ENCODE data around the gene CLSTN2. TPM values are rescaled to one million over a fixed set of nuclear protein-coding genes. Genes with fewer than 3 reads are reported as not detected.

The CLSTN2 gene
- total and polyA plus RNA-seq, 4 donors: 0.09 to 2.2 (median 0.55) TPM

DNA sequence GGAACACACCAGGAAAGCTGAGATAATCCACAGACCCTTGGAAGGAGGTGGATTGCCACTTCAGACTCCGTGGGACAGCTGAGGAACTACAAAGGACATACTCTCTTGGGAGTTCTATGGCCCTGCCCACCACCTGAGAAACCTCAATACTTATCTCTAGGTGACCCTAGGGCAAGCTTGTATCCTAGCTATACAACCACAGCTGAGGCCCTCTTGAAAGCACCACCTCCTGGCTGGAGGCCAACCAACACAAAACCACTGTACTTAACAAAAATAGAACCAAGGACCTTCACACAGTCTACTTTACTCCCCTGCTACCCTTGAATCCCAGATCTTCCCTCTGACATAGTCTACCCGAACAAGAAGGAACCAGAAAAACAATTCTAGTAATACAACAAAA is 682.1 kb downstream of the CLSTN2 start (continued):
- TF ChIP-seq HNF4G (IDR thresholded peaks at IDR 0.05) (no peak), HNF4A (conservative IDR thresholded peaks at IDR 0.05) (no peak), RXRA (IDR thresholded peaks at IDR 0.05) (no peak), ATF3 (IDR thresholded peaks at IDR 0.05) (no peak)
- TF ChIP-seq, protein P1, sequence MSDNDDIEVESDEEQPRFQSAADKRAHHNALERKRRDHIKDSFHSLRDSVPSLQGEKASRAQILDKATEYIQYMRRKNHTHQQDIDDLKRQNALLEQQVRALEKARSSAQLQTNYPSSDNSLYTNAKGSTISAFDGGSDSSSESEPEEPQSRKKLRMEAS (IDR thresholded peaks at IDR 0.05): no peak

- no peaks in the 10 kb centered on the region for H3K4me1 ChIP-seq (ENCODE audit: control insufficient read depth in 4 of 4, insufficient read depth in 4 of 4, low read length in 3 of 4)
- TF ChIP-seq YY1 (IDR thresholded peaks at IDR 0.05) (no peak), FOXA2 (IDR thresholded peaks at IDR 0.05) (no peak), FOXA1 (IDR thresholded peaks at IDR 0.05) (no peak), RXRA (IDR thresholded peaks at IDR 0.05) (no peak)
- TF ChIP-seq, protein P1 (IDR thresholded peaks at IDR 0.05): no peak
- H3K4me3 ChIP-seq (ENCODE audit: low read depth in 1 of 3, low read length in 3 of 3): no peak overlapping the region
- no peak overlapping the region for H3K27ac ChIP-seq (ENCODE audit: low read depth in 1 of 2, low read length in 2 of 2)
- no peak for DNase-seq (ENCODE audit: low spot score)
- no peaks in the 10 kb centered on the region for H3K36me3 ChIP-seq (ENCODE audit: control insufficient read depth in 4 of 4, insufficient read depth in 3 of 4, low read depth in 1 of 4, low read length in 3 of 4)
- 95% methylated on average over 7 of the region's 7 CpGs for WGBS
- no peaks in the 10 kb centered on the region for H3K27me3 ChIP-seq (ENCODE audit: control insufficient read depth in 4 of 4, insufficient read depth in 4 of 4, low read length in 3 of 4)
- H3K9ac ChIP-seq (ENCODE audit: low read depth in 1 of 2, low read length in 2 of 2): no peak overlapping the region
- H3K9me3 ChIP-seq (ENCODE audit: control insufficient read depth in 4 of 4, low read length in 3 of 4): no peaks in the 10 kb centered on the region
These were observed 691.9 kb downstream of the CLSTN2 start for GRCh38 chr3:140626856-140627255.

Small RNAs within 50 kb of the gene (small RNA-seq; reads per million reads assigned to genes)
- not detected for gene AC048346.1
